Upper lobe of right lung (tissue), 1 donor: ENCODE data around the gene HOXD9. TPM values are rescaled to one million over a fixed set of nuclear protein-coding genes. Genes with fewer than 3 reads are reported as not detected.

Source experiments
- ATAC-seq: fragments of 200-7000 bp; cut with Tn5 transposase; one replicate; pipeline ENCODE4 v1.9.1; 2020; ENCODE audit warnings: mild to moderate bottlenecking, moderate library complexity
- DNase-seq: peaks from one replicate; pipeline ENCODE4 v3.0.0-alpha.2; 2020
- H3K27ac ChIP-seq: fragments of 200-600 bp; one replicate; pipeline ENCODE4 v1.8.0; 2022
- H3K27me3 ChIP-seq: fragments of 200-600 bp; one replicate; pipeline ENCODE4 v1.8.0; 2022; ENCODE audit warnings: mild to moderate bottlenecking
- H3K36me3 ChIP-seq: fragments of 200-600 bp; one replicate; pipeline ENCODE4 v1.8.0; 2022
- H3K4me1 ChIP-seq: fragments of 200-600 bp; one replicate; pipeline ENCODE4 v1.8.0; 2022
- H3K4me3 ChIP-seq: fragments of 200-600 bp; one replicate; pipeline ENCODE4 v1.8.0; 2022; ENCODE audit warnings: mild to moderate bottlenecking
- H3K9me3 ChIP-seq: fragments of 200-600 bp; one replicate; pipeline ENCODE4 v1.8.0; 2022
- intact Hi-C: fragments of 100-400 bp; cut with DNase I; formaldehyde crosslinking; loops from one replicate; pipeline ENCODE4 v1.11.0; 2022
- microRNA-seq: library from miRNA; unstranded; fragments of <30 nt; microRNA quantifications from one replicate; pipeline ENCODE4 v1.2.0, GENCODE V29; 2020; ENCODE audit warnings: borderline microRNAs expressed
- total RNA-seq: library from RNA; stranded (reverse); fragmentation: NEBNext Ultra II Directional; extraction: Animal tissue kit (Norgen Biotek cat#: 25700); gene quantifications from one replicate; pipeline ENCODE4 v1.2.1, GENCODE V29; 2021
- TF ChIP-seq, protein P1 (sequence below): fragments of 200-600 bp; IDR thresholded peaks from one replicate; pipeline ENCODE4 v1.8.0; 2022; ENCODE audit warnings: antibody characterized with exemption
- donor health status: DM: no; HTN: yes; CAD: no; lungs with severe emphysema.

HOXD9 gene
- total RNA-seq, 1 donor from 2014 or later: 1.6 TPM

DNA sequence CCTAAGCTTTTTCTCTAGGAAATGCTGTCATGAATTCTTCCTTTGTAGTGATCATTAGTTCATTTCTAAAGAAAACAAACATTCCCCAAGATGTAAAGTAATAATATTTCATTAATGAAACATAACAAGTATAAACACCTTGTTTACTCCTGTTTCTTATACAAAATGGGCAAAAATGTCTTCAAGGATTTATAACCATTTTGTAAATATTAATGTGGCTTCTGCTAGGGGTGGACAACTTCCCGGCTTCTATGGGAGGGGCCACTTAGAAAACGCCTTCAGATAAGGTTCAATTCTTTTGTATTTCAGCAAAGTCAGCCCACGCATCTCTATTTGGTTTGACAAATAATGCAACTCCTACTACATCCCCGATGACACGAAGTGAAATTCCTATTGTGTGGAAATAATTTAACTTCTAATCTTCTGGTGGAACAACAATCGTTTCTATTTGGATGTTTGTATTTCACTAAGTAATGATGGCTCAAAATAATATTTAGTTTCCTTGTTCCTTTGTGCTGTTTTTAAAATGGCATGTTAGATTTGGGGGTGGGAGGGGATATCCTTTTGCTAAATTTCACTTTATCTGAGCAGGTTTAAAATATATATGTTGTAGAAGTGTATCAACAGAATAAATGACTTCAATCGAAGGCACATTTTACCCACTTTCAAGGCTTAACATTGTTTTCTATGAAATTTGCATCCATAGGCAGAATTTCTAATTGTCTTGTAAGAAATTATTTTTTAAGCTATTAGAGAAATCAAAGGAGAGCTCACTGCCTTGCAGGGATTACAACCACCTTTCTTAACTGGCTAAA, 51.3 kb downstream of the HOXD9 start:
- TF ChIP-seq, protein P1, sequence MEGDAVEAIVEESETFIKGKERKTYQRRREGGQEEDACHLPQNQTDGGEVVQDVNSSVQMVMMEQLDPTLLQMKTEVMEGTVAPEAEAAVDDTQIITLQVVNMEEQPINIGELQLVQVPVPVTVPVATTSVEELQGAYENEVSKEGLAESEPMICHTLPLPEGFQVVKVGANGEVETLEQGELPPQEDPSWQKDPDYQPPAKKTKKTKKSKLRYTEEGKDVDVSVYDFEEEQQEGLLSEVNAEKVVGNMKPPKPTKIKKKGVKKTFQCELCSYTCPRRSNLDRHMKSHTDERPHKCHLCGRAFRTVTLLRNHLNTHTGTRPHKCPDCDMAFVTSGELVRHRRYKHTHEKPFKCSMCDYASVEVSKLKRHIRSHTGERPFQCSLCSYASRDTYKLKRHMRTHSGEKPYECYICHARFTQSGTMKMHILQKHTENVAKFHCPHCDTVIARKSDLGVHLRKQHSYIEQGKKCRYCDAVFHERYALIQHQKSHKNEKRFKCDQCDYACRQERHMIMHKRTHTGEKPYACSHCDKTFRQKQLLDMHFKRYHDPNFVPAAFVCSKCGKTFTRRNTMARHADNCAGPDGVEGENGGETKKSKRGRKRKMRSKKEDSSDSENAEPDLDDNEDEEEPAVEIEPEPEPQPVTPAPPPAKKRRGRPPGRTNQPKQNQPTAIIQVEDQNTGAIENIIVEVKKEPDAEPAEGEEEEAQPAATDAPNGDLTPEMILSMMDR: no peak
- peaks cover 87% of the 10 kb centered on the region for H3K27me3 ChIP-seq

GRCh38 chr2:176174382-176174823, 51.9 kb downstream of the HOXD9 start:
- TF ChIP-seq, protein P1: no peak
- Histone ChIP-seq H3K9me3 (no peaks in the 10 kb centered on the region), H3K4me3 (no peak overlapping the region), H3K27me3 (peaks cover 90% of the 10 kb centered on the region), H3K4me1 (peaks cover 14% of the 10 kb centered on the region), H3K27ac (no peak overlapping the region), H3K36me3 (no peaks in the 10 kb centered on the region)
- DNase-seq (no peak), ATAC-seq (no peak)
- intact Hi-C loops: no loop called here

More for the DNA sequence above, 51.3 kb downstream of the HOXD9 start:
- intact Hi-C loops: no loop called here
- Histone ChIP-seq H3K36me3 (no peaks in the 10 kb centered on the region), H3K4me3 (no peak overlapping the region), H3K27ac (no peak overlapping the region), H3K9me3 (no peaks in the 10 kb centered on the region), H3K4me1 (peaks cover 14% of the 10 kb centered on the region)
- ATAC-seq (no peak), DNase-seq (no peak)

Small RNA genes within 50 kb of the gene (microRNA-seq; reads per million reads assigned to microRNA genes)
- 1,953 reads per million, percentile 88 among the genes with 10 or more reads in this experiment for gene MIR10B

Other genes with a start within 250 kb of the HOXD9 start
- 28.7 TPM for gene LNPK, start 120.5 kb upstream of the HOXD9 start, total RNA-seq
- not detected for gene EVX2, start 38.8 kb upstream of the HOXD9 start, total RNA-seq
- gene HOXD13, start 30.0 kb upstream of the HOXD9 start, total RNA-seq: not detected
- not detected for gene HOXD12, start 22.9 kb upstream of the HOXD9 start, total RNA-seq
- gene HOXD11, start 15.4 kb upstream of the HOXD9 start, total RNA-seq: not detected
- 0.55 TPM for gene HOXD10, start 5.9 kb upstream of the HOXD9 start, total RNA-seq
- 2.6 TPM for gene HOXD8, start 7.0 kb downstream of the HOXD9 start, total RNA-seq
- gene HOXD4, start 28.8 kb downstream of the HOXD9 start, total RNA-seq: 0.84 TPM
- 1.7 TPM for gene HOXD3, start 34.6 kb downstream of the HOXD9 start, total RNA-seq
- 4.1 TPM for gene HOXD1, start 65.9 kb downstream of the HOXD9 start, total RNA-seq
- 17.6 TPM for gene MTX2, start 146.7 kb downstream of the HOXD9 start, total RNA-seq